Sigmoid colon (tissue), 7 donors: ENCODE data around the gene NR2F6. TPM values are rescaled to one million over a fixed set of nuclear protein-coding genes. Genes with fewer than 3 reads are reported as not detected.

Experiments used
- DNase-seq: peaks from one replicate; pipeline ENCODE4 v3.0.0-alpha.2; 2019
- H3K27ac ChIP-seq, 4 donors: fragments of 200-600 bp; sonication (generic); one replicate each; pipeline ENCODE4 v1.5.1; 2016 to 2019; ENCODE audit warnings: mild to moderate bottlenecking in 1 of 4
- H3K27me3 ChIP-seq, 3 donors: fragments of 200-600 bp; sonication (generic); one replicate each; pipeline ENCODE4 v1.5.1; 2019; ENCODE audit warnings: mild to moderate bottlenecking in 1 of 3
- H3K36me3 ChIP-seq, 4 donors: fragments of 200-600 bp; sonication (generic); one replicate each; pipeline ENCODE4 v1.5.1; 2016 to 2019
- H3K4me1 ChIP-seq, 4 donors: fragments of 200-600 bp; sonication (generic); one replicate each; pipeline ENCODE4 v1.5.1; 2017 to 2019
- H3K4me3 ChIP-seq, 4 donors: fragments of 200-600 bp; sonication (generic); one replicate each; pipeline ENCODE4 v1.5.1; 2017 to 2019; ENCODE audit warnings: mild to moderate bottlenecking in 2 of 4, moderate library complexity in 1 of 4
- H3K9me3 ChIP-seq, 4 donors: fragments of 200-600 bp in 3 of 4; sonication (generic) in 3 of 4; one replicate each; pipeline versions ENCODE4 v1.5.1 to v1.6.1; 2013 to 2019
- CTCF ChIP-seq, 4 experiments: fragments of 450-650 bp in 3 of 4; fragments of 200-600 bp in 1 of 4; IDR thresholded peaks; one replicate each; pipeline ENCODE4 v1.5.1; 2016 to 2019; ENCODE audit warnings: antibody characterized with exemption in 4 of 4, mild to moderate bottlenecking in 3 of 4, moderate library complexity in 2 of 4
- EP300 ChIP-seq, 4 donors: sonication (generic); formaldehyde crosslinking; IDR thresholded peaks; one replicate each; pipeline ENCODE4 v1.6.1; 2017; ENCODE audit warnings: antibody characterized with exemption in 4 of 4
- POLR2A ChIP-seq, 2 donors: fragments of 450-650 bp; IDR thresholded peaks; one replicate each; pipeline ENCODE4 v1.6.1; 2016; ENCODE audit warnings: antibody characterized with exemption in 2 of 2, mild to moderate bottlenecking in 2 of 2, moderate library complexity in 2 of 2
- POLR2AphosphoS5 ChIP-seq, 4 donors: sonication (generic); formaldehyde crosslinking; IDR thresholded peaks; one replicate each; pipeline ENCODE4 v1.6.1; 2017; ENCODE audit warnings: antibody characterized with exemption in 4 of 4
- WGBS, 2 donors: extraction: QIAGEN DNeasy Blood & Tissue Kit; methylation state at CpG; one replicate each; pipeline ENCODE4 v1.1.7; 2013; 5-methylcytosine and 5-hydroxymethylcytosine counted together
- intact Hi-C: fragments of 100-400 bp; cut with DNase I; formaldehyde crosslinking; loops from one replicate; pipeline ENCODE4 v1.15.1; 2023
- polyA plus RNA-seq, 3 donors: library from polyadenylated mRNA; stranded (reverse); fragments of 200-250 nt; gene quantifications; one replicate each; pipeline ENCODE4 v1.2.3, GENCODE V29; 2013
- total RNA-seq, 4 donors: library from RNA; depleted of rRNA; stranded (reverse); fragments of >200 nt; gene quantifications; one replicate each; pipeline ENCODE4 v1.1.0, GENCODE V29; 2016
- donor health status: healthy with polysubstance abuse.
- donor health status: Bipolar disorder and iron deficiency.
- donor health status: healthy.

Gene NR2F6
- total and polyA plus RNA-seq, 7 donors, result 21.6 to 72.1 (median 32.6) TPM

GRCh38 chr19:17255150-17255621, 9.5 kb upstream of the NR2F6 start:
- TF ChIP-seq CTCF (IDR thresholded peaks at IDR 0.05) (no peak), EP300 (IDR thresholded peaks at IDR 0.05) (no peak), POLR2A (IDR thresholded peaks at IDR 0.05) (no peak), POLR2AphosphoS5 (IDR thresholded peaks at IDR 0.05) (no peak)

GRCh38 chr19:17254636-17255035, 8.9 kb upstream of the NR2F6 start:
- intact Hi-C loops, result no loop called here
- Histone ChIP-seq H3K9me3 (peaks cover 0 to 2% (median 0%) of the 10 kb centered on the region in 4 donors), H3K27me3 (no peaks in the 10 kb centered on the region), H3K4me3 (no peak overlapping the region), H3K27ac (no peak overlapping the region), H3K4me1 (no peaks in the 10 kb centered on the region), H3K36me3 (no peaks in the 10 kb centered on the region)
- TF ChIP-seq POLR2A (IDR thresholded peaks at IDR 0.05) (no peak), EP300 (IDR thresholded peaks at IDR 0.05) (no peak), POLR2AphosphoS5 (IDR thresholded peaks at IDR 0.05) (no peak), CTCF (IDR thresholded peaks at IDR 0.05) (no peak)
- WGBS, 2 donors, result 52 to 79% methylated on average over 10 of the region's 10 CpGs
- no peak for DNase-seq

More at GRCh38 chr19:17255150-17255621, 9.5 kb upstream of the NR2F6 start:
- 32 to 73% methylated on average over 18 of the region's 18 CpGs for WGBS, 2 donors
- no peak overlapping the region for H3K27ac ChIP-seq
- no peaks in the 10 kb centered on the region for H3K27me3 ChIP-seq
- peaks cover 0 to 5% (median 0%) of the 10 kb centered on the region in 4 donors for H3K9me3 ChIP-seq
- H3K36me3 ChIP-seq, result no peaks in the 10 kb centered on the region
- intact Hi-C loops, result no loop called here
- no peak for DNase-seq
- no peaks in the 10 kb centered on the region for H3K4me1 ChIP-seq
- no peak overlapping the region for H3K4me3 ChIP-seq

GRCh38 chr19:17249887-17250548, 4.3 kb upstream of the NR2F6 start:
- TF ChIP-seq POLR2AphosphoS5 (IDR thresholded peaks at IDR 0.05) (no peak), POLR2A (IDR thresholded peaks at IDR 0.05) (no peak), CTCF (IDR thresholded peaks at IDR 0.05) (no peak), EP300 (IDR thresholded peaks at IDR 0.05) (no peak)
- no peaks in the 10 kb centered on the region for H3K36me3 ChIP-seq

GRCh38 chr19:17248011-17248776, 2.5 kb upstream of the NR2F6 start:
- 28 to 68% methylated on average over 21 of the region's 21 CpGs for WGBS, 2 donors
- H3K4me1 ChIP-seq, result peaks cover 0 to 28% (median 20%) of the 10 kb centered on the region in 4 donors
- H3K4me3 ChIP-seq, result no peak overlapping the region
- TF ChIP-seq CTCF (IDR thresholded peaks at IDR 0.05) (no peak), EP300 (IDR thresholded peaks at IDR 0.05) (no peak)
- peak overlapping the region in 1 of 4 donors; percentile 8 for H3K27ac ChIP-seq
- no peaks in the 10 kb centered on the region for H3K9me3 ChIP-seq
- intact Hi-C loops, result loop anchor here (5.0 kb wide), 2 partner anchors 34 to 59 kb away; partner anchors contain the start of genes ANKLE1, DDA1 and MRPL34
- DNase-seq, result no peak
- no peaks in the 10 kb centered on the region for H3K27me3 ChIP-seq
- H3K36me3 ChIP-seq, result no peaks in the 10 kb centered on the region

More at GRCh38 chr19:17249887-17250548, 4.3 kb upstream of the NR2F6 start:
- intact Hi-C loops, result loop anchor here (5.0 kb wide), 2 partner anchors 32 to 57 kb away; partner anchors contain the start of genes ANKLE1, DDA1 and MRPL34
- 78 to 86% methylated on average over 15 of the region's 15 CpGs for WGBS, 2 donors
- Histone ChIP-seq H3K4me1 (peaks cover 0 to 13% (median 10%) of the 10 kb centered on the region in 4 donors), H3K27me3 (no peaks in the 10 kb centered on the region), H3K9me3 (no peaks in the 10 kb centered on the region), H3K4me3 (no peak overlapping the region), H3K27ac (no peak overlapping the region)
- DNase-seq, result no peak
